GM13977 (cell line): ENCODE measurements around the gene ULK2.
A peak's percentile ranks its signal among the peaks of the same experiment; 100 is the strongest.

Experiments
- DNase-seq: peaks from one replicate; pipeline ENCODE4 v3.0.0; 2012; ENCODE audit warnings: low spot score
- in situ Hi-C: fragments of 300-500 bp; cut with MboI; formaldehyde crosslinking; loops from one replicate; pipeline ENCODE4 v1.12.0; 2022; ENCODE audit warnings: low sequenced_read_pairs, low pct_unique_long_range_greater_than_20kb, mixed read lengths, inconsistent platforms; ENCODE audit not compliant: unreplicated experiment
- TF ChIP-seq, protein P1 (sequence below): IDR thresholded peaks from 2 replicates; pipeline ENCODE4 v1.5.1; 2012; ENCODE audit warnings: mild to moderate bottlenecking, control low read depth; ENCODE audit not compliant: insufficient read depth; ENCODE audit errors: extremely low read depth, missing control alignments

The ULK2 gene

DNA sequence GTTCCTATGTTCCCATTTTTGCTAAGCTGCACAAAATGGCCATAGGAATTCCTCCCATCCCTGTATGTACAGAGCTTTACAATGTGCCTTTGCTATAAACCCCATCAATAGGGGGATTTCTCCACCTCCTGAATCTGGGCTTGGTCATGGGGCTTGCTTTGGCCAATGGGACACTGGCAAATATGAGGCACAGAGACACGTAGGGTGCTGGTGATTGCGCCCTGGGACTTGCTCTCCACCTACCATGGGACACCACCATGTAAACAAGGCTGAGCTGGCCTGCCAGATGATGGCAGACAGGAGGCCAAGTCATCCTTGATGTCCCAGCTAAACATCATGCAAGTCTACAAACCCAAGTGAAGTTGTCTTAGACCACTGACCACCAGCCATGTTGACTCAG lies 104.3 kb downstream of the ULK2 start:
- DNase-seq, result no peak
- TF ChIP-seq, protein P1, sequence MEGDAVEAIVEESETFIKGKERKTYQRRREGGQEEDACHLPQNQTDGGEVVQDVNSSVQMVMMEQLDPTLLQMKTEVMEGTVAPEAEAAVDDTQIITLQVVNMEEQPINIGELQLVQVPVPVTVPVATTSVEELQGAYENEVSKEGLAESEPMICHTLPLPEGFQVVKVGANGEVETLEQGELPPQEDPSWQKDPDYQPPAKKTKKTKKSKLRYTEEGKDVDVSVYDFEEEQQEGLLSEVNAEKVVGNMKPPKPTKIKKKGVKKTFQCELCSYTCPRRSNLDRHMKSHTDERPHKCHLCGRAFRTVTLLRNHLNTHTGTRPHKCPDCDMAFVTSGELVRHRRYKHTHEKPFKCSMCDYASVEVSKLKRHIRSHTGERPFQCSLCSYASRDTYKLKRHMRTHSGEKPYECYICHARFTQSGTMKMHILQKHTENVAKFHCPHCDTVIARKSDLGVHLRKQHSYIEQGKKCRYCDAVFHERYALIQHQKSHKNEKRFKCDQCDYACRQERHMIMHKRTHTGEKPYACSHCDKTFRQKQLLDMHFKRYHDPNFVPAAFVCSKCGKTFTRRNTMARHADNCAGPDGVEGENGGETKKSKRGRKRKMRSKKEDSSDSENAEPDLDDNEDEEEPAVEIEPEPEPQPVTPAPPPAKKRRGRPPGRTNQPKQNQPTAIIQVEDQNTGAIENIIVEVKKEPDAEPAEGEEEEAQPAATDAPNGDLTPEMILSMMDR, result no peak
- in situ Hi-C loops, result loop anchor here (25.0 kb wide), 1 partner anchor 401 kb away; the partner anchor contains the start of gene B9D1

DNA sequence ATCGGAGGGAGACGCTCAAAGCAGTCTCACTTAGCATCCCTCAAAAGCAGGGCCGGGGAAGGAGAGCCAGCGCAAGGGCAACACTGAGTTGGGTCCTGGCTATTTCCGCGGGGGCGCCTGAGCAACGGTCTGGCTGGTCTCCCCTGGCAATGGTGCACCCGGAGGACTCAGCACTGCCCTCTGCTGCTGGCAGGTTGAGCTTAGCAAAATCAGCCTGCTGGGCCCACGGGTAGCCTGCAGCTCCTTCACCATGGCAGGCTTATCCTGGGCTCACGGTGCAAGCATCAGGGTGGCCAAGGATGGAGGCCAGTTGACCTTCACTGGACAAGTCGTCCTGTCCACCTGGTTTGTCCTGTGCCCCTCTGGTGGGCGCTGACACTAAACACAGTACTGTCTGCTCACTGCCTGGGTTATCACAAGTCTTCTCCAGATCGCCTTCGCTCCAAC lies 105.2 kb downstream of the ULK2 start:
- peak; percentile 80 for DNase-seq
- in situ Hi-C loops, result loop anchor here (25.0 kb wide), 1 partner anchor 400 kb away; the partner anchor contains the start of gene B9D1
- TF ChIP-seq, protein P1, result peak; percentile 81

DNA sequence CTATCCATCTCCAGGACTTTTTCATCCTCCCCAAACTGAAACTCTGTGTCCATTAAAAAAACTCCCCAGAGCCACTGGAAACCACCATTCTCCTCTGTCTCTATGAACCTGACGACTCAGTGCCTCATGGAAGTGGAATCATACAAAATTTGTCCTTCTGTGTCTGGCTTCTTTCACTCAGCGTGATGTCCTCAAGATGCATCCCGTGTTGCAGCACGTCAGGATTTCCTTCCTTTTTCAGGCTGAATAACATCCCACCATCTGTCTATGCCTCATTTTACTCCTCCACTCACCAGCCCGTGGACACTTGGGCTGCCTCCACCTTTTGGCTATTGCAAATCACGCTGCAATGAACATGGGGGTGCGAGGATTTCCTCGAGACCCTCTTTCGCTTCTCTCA lies 107.0 kb downstream of the ULK2 start:
- TF ChIP-seq, protein P1, result no peak
- no peak for DNase-seq
- in situ Hi-C loops, result loop anchor here (25.0 kb wide), 1 partner anchor 398 kb away; the partner anchor contains the start of gene B9D1

DNA sequence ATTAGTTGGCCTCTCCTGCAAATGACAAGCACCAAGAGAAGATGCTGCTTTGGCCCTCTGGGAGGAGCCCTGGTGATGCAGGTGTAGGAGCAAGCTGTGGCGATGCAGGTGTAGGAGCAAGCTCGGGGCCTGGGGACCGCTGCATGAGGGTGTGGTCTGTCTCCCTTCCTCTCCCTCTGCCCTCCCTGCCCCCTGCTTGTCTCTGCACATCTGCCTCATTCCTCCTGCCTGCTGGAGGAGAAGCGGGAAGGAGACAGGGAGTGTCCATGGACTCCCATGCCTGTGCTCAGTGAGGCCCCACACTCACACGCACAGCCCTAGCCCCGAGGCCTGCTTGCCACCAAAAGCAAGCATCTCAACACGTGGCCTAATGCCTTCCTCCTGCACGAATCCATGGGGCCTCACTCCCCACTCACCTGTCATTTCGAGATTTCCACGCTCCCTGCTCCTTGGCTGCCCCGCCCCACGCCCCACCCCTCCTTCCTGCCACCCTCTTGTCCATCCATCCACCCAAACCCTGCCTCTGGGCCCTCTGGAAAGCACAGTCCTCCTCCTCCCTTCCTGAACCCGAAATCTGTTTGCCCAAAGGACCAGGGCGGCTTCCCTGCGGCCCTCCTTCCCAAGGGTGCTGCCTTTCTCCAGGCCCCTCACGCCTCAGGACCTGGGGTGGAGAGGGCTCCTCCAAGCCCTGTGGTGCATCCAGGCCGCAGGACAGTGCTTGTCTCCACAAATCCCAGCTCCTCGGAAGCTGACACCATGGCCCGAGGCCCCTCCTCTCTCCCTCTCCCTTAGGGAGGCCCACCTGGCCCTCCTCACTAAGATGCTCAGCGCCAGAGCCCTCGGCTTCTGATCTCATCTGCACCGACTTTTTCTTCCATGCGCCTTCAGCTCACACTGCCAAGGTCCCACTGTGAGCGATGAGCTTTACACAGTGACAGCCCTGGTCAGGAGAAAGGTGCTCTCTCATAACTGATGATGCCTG lies 107.9 kb downstream of the ULK2 start:
- TF ChIP-seq, protein P1, result no peak
- DNase-seq, result no peak
- in situ Hi-C loops, result loop anchor here (25.0 kb wide), 1 partner anchor 398 kb away; the partner anchor contains the start of gene B9D1

DNA sequence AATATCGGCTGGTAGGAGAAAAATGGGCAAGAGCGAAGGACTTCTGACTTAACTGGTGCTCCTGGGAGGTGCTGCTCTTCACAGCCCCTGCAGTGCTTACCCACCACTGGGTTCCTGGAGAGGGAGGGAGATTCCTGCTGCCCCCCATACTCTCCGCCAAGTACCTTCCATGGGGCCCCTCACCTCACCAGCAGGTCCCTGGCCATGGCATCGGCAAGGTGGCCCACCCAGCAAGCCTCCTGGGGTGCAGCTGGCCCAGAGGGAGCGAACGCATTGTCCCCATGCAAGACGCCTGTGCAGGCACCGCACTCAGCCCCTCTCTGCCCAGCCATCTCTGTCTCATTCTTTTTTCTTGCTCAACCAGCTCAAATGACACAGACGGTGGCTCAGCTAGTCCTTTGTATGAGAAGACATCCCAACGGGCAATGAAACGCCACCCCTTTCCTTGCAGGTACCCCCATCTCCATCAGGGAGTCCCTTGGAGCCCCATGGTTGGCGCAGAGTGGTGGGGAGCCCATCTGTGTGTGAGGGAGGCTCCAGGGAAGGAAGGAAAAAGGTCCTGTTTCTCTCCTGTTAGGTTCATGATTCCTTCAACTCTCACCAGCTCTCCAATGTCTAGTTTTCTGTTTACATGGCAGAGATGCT lies 110.1 kb downstream of the ULK2 start:
- in situ Hi-C loops, result loop anchor here (25.0 kb wide), 1 partner anchor 395 kb away; the partner anchor contains the start of gene B9D1
- no peak for DNase-seq
- TF ChIP-seq, protein P1, result no peak

DNA sequence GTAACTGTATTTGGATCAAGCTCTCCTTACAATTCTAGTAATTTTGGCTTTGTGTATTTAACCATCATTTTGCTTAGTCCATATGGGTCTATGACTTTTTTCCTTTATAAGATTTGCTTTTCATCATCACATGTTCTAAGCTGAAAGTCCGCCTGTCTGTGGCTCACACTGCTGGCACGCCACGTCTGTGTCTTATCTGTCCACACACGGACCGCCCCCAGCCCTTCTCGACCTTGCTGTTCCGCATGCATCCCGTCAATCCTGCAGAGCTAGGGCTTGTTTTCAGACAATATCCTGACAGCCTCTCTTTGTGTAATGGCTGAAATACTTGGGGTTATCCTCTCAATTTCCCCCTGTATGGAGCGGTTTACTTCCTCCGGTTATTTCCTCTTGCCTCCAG lies 111.2 kb downstream of the ULK2 start:
- TF ChIP-seq, protein P1, result no peak
- in situ Hi-C loops, result loop anchor here (25.0 kb wide), 1 partner anchor 394 kb away; the partner anchor contains the start of gene B9D1
- no peak for DNase-seq
